ENCODE data around the gene RPS17. TPM values are rescaled to one million over a fixed set of nuclear protein-coding genes. Genes with fewer than 3 reads are reported as not detected.

RPS17 gene
- polyA plus RNA-seq, 3 donors = 604 to 2,881 (median 619) TPM

- DNase-seq = no peak
- Histone ChIP-seq H4K20me1 (ENCODE audit: insufficient read depth, low read length) (no peaks in the 10 kb centered on the region), H3K9me3 (replicated peaks in 1 of 2; ENCODE audit: control insufficient read depth in 1 of 2, insufficient read depth in 1 of 2, low read length in 2 of 2) (no peaks in the 10 kb centered on the region), H3K36me3 (replicated peaks in 1 of 2; ENCODE audit: control insufficient read depth in 1 of 2, insufficient read depth in 2 of 2, low read length in 2 of 2) (no peaks in the 10 kb centered on the region), H3K27ac (ENCODE audit: low read depth in 1 of 2, low read length in 2 of 2) (no peak overlapping the region), H3K4me2 (replicated peaks; ENCODE audit: extremely low read depth, low read length, poor library complexity, severe bottlenecking) (no peak overlapping the region), H3K4me1 (ENCODE audit: control insufficient read depth in 1 of 2, insufficient read depth in 2 of 2, low read length in 2 of 2) (no peaks in the 10 kb centered on the region), H3K27me3 (ENCODE audit: control insufficient read depth in 2 of 2, insufficient read depth in 2 of 2, low read length in 2 of 2) (peaks cover 0 to 15% of the 10 kb centered on the region in 2 donors), H3K79me2 (ENCODE audit: insufficient read depth, low read length) (no peaks in the 10 kb centered on the region), H3K9ac (ENCODE audit: insufficient read depth, low read length, poor library complexity, severe bottlenecking) (no peak overlapping the region), H3K4me3 (replicated peaks in 1 of 3; ENCODE audit: low read depth in 2 of 3, low read length in 3 of 3) (no peak overlapping the region), H2AFZ (ENCODE audit: insufficient read depth, low read depth, low read length, poor library complexity, severe bottlenecking) (no peak overlapping the region)
- TF ChIP-seq CTCF (IDR thresholded peaks at IDR 0.05) = no peak
- 90% methylated on average over 5 of the region's 5 CpGs for WGBS (ENCODE audit: insufficient coverage)
- no peak overlapping the region for H3K27ac Mint-ChIP-seq
- no peak overlapping the region for H3K4me3 Mint-ChIP-seq
- no peaks in the 10 kb centered on the region for H3K9me3 Mint-ChIP-seq
- peaks cover 5 to 22% (median 19%) of the 10 kb centered on the region in 3 donors for H3K27me3 Mint-ChIP-seq (ENCODE audit: low read depth in 3 of 3)
- no peaks in the 10 kb centered on the region for H3K36me3 Mint-ChIP-seq
- intact Hi-C loops (cut with micrococcal nuclease) = no loop called here
- H3K4me1 Mint-ChIP-seq = peaks cover 2% of the 10 kb centered on the region
Observed at GRCh38 chr15:82568986-82569385, 28.7 kb upstream of the RPS17 start.

- Histone ChIP-seq H3K4me2 (replicated peaks; ENCODE audit: extremely low read depth, low read length, poor library complexity, severe bottlenecking) (no peak overlapping the region), H3K9ac (ENCODE audit: insufficient read depth, low read length, poor library complexity, severe bottlenecking) (no peak overlapping the region), H3K36me3 (replicated peaks in 1 of 2; ENCODE audit: control insufficient read depth in 1 of 2, insufficient read depth in 2 of 2, low read length in 2 of 2) (no peaks in the 10 kb centered on the region), H3K27ac (ENCODE audit: low read depth in 1 of 2, low read length in 2 of 2) (no peak overlapping the region), H4K20me1 (ENCODE audit: insufficient read depth, low read length) (no peaks in the 10 kb centered on the region), H2AFZ (ENCODE audit: insufficient read depth, low read depth, low read length, poor library complexity, severe bottlenecking) (no peak overlapping the region), H3K27me3 (ENCODE audit: control insufficient read depth in 2 of 2, insufficient read depth in 2 of 2, low read length in 2 of 2) (peaks cover 0 to 15% of the 10 kb centered on the region in 2 donors), H3K9me3 (replicated peaks in 1 of 2; ENCODE audit: control insufficient read depth in 1 of 2, insufficient read depth in 1 of 2, low read length in 2 of 2) (no peaks in the 10 kb centered on the region), H3K4me3 (replicated peaks in 1 of 3; ENCODE audit: low read depth in 2 of 3, low read length in 3 of 3) (no peak overlapping the region), H3K79me2 (ENCODE audit: insufficient read depth, low read length) (no peaks in the 10 kb centered on the region), H3K4me1 (ENCODE audit: control insufficient read depth in 1 of 2, insufficient read depth in 2 of 2, low read length in 2 of 2) (no peaks in the 10 kb centered on the region)
- Mint-ChIP-seq H3K36me3 (no peaks in the 10 kb centered on the region), H3K27ac (no peak overlapping the region), H3K9me3 (no peaks in the 10 kb centered on the region), H3K4me3 (no peak overlapping the region), H3K27me3 (ENCODE audit: low read depth in 3 of 3) (peaks cover 5 to 19% (median 19%) of the 10 kb centered on the region in 3 donors), H3K4me1 (peaks cover 2% of the 10 kb centered on the region)
- no CpG with 5 or more reads among the region's 2 CpGs for WGBS (ENCODE audit: insufficient coverage)
- intact Hi-C loops (cut with micrococcal nuclease) = no loop called here
- no peak for DNase-seq
- no peak for TF ChIP-seq CTCF (IDR thresholded peaks at IDR 0.05)
Observed at GRCh38 chr15:82567661-82568060, 27.4 kb upstream of the RPS17 start.
